LNCAP (cell line): ENCODE results near the gene QRICH1.

Experiments used
- TF ChIP-seq, protein P1 (sequence below): fragments of 450-650 bp; IDR thresholded peaks from 2 replicates; pipeline ENCODE4 v1.5.1; 2017; ENCODE audit warnings: mild to moderate bottlenecking

The QRICH1 gene

DNA sequence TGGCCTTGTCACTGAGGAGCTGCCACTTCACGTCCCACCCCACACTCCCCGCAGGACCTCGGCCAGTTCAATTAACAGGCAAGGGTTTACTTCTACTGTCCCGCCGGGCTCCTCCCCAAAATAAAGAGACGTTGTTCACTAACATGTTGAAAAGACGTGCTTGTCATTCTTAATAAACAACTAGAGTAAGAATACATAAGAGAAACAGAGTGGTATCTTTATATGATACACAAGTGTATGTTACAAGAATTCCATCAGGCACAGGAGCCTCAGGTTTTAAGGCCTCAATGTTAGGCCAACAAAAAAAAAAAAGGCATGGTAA is 64.3 kb downstream of the QRICH1 start:
- TF ChIP-seq, protein P1, sequence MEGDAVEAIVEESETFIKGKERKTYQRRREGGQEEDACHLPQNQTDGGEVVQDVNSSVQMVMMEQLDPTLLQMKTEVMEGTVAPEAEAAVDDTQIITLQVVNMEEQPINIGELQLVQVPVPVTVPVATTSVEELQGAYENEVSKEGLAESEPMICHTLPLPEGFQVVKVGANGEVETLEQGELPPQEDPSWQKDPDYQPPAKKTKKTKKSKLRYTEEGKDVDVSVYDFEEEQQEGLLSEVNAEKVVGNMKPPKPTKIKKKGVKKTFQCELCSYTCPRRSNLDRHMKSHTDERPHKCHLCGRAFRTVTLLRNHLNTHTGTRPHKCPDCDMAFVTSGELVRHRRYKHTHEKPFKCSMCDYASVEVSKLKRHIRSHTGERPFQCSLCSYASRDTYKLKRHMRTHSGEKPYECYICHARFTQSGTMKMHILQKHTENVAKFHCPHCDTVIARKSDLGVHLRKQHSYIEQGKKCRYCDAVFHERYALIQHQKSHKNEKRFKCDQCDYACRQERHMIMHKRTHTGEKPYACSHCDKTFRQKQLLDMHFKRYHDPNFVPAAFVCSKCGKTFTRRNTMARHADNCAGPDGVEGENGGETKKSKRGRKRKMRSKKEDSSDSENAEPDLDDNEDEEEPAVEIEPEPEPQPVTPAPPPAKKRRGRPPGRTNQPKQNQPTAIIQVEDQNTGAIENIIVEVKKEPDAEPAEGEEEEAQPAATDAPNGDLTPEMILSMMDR: no peak

DNA sequence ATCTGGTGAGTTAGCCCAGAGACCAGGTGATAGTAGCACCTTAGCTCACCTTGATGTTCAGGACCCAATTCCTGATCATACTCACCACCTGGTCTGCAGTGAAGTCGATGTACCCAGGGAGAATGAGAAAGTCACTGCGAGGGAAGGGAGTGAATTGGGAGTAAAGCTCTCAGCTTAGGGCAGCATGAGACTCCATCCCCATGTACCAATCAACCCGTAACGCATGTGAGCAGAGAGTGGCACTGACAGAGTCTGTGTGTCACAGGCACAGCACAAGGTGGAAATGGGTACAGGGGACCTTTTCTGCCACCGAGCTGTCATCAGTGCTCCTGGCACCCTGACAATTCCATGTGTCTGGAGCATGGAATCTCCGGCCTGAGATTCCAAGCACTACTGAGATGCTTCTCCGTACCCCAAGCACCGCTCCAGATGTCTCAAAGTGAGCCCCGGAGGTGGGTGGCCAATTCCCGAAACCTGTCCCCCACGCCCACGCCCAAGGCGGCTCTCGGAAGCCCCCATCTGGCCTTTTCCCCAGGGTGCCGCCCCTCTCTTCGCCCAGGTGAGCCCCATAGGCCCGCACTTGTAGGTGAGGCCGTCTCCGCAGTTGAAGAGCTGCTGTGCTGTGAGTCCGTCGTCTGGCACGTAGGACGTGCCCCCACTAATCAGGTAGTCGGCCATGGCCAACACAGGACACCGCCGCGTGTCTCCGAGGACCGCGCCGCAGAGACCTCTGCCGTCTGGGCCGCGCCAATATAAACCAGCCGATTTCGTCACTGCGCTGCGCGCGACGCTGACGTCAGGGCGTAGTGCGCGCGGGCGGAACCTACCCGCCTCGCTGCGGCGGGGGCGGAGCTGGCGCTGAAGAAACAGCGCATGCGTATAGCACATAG is 65.0 kb downstream of the QRICH1 start, which contains the start of gene IMPDH2:
Gene IMPDH2, minus strand, starts transcription at position 726 of the 890 bp plus-strand sequence. Its CDS starts 48 bp downstream, at position 678.
- TF ChIP-seq, protein P1: no peak

DNA sequence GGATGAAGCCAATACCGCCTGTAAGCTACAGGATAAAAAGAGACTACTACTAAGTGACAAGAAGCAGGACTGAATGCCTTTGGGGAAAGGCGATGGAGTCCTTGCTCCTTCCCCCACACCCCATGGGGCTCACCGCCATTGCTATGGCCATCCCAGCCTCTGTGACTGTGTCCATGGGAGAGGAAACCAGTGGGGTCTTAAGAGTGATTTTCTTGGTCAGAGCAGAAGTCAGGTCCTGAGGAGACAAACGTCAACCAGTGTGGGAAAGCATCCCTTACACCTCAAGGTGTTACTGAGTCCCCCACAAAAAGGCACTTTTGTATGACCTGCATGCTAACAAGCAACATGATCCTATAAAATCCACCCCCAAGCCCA is 65.6 kb downstream of the QRICH1 start:
- TF ChIP-seq, protein P1: no peak

DNA sequence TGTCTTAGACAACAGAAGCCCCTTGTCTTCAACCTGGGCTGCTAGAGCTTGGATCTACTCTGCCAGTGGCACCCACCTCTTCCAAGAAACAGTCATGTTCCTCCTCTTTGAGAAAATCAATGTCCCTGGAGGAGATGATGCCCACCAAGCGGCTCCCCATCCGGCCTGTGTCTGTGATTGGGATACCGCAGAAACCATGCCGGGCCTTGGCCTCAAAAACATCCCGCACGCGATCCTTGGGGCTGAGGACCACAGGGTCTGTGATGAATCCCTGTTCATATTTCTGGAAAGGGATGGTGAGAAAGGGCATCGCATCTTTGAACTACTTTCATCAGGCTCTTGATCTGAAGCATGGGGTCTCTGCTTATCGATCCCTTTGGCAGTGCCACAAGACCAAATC is 66.2 kb downstream of the QRICH1 start:
- TF ChIP-seq, protein P1: no peak

DNA sequence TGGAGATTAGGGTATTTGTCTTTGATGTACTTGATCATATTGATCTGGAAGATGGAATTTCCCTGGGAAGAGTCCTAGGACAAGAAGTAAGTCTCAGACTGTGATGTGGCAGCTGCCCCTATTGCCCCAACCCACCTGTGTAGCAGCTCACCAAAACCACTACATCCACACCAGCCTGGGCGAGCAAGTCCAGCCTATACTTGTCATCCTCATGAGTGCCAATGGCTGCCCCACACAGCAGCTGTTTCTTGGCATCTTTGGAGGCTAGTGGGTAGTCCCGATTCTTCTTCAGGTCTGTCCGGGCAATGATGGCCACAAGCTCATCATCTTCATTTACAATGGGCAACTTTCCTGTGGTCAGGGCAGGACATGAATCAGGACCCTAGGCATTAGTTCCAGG is 67.3 kb downstream of the QRICH1 start:
- TF ChIP-seq, protein P1: no peak

DNA sequence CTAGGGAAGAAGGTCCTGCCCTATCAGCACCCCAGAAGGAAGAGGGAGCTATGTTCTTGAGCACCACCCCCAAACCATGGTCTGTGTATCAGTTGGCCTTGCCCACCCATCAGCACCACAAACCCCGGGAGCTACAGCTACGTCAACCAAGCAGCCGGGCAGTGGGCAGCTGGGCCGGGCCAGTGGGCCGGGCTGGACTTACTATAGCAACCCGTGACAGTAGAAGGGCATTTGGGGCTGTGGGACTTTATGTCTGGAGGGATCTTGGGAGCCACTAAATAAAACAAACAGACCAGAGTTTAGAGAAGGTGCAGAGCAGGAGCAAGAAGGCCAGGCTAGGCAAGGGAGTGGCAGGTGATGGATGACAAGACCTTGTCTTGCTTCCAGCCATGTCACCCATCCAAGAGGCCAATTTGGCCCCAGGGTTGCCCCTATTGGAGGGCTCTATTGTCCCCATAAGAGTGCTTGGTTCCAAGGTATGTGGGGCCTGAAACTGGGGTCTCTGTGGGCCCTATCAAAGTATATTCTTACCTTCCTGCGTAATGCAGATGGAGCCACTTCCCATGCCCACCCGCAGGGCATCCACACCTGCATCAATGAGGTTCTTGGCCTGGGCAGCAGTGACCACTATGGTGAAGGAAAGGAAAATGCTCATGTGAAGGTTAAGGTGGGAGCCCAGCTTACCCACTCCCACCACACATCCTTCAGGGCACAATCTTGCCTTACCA is 67.9 kb downstream of the QRICH1 start:
- TF ChIP-seq, protein P1: no peak

DNA sequence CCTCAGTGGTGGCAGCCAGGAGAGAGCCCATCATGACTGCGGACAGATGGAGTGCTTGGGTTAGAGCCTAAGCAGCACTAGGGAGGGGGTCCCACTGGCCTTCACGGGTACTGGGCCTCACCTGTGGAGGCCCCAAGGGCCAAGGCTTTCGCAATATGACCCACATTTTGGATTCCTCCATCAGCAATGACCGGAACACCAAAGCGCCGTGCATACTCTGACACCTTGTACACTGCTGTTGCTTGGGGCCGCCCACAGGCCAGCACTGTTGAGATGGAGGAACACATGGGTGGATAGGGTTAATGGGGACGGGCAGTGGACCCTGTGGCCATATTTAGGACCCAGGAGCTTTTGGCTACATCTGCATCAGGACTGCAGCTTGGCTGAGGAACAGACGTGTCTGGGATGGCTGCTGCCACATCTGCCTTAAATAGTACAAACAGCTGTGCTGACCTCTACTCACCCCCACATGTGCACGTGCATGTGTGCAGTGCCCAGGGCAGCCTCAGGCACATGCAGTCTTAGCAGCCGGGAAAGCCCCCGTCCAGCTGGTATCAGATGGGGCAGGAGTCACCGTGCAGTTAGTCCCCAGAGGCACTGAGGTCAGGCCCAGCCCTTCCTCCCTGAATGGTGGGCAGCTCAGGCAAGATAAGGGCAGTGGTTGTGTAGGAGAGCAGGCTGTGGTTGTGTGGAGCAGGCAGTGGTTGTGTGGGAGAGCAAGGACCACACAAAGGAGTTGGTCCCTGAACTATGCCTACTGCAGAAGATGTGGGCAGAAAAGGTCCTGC is 68.7 kb downstream of the QRICH1 start:
- TF ChIP-seq, protein P1: no peak
